Activated CD4-positive, alpha-beta T cell treated with anti-CD3 and anti-CD28 coated beads, Interleukin-2, amount 50 U/mL, for 16 hours (primary cell): ENCODE measurements around the gene KAT2B.
"Not testable (repeated sequence)": the region's sequence is repeated elsewhere in the genome, so short reads cannot be mapped to it uniquely, and the experiment has no call there.

Source experiments
- DNase-seq: peaks from one replicate; pipeline ENCODE4 v3.0.0-alpha.2; 2020

The KAT2B gene

DNA sequence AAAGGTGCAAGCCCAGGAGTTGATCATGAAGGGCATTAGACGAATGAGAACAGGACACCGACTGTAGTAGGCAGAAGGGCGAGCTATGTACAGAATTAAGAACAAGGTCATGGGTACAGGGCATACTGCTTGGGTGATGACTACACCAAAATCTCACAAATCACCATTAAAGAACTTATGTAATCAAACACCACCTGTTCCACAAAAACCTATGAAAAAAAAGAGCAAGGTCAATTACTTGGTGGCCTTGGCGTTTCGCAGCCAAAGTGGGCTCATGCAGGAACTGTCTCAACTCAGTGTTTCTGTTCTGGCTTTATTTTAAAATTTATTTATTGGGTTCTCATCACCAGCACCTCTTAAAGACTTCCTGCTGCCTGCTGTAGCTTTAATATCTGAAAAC, 2.1 kb downstream of the KAT2B start:
- no peak for DNase-seq

DNA sequence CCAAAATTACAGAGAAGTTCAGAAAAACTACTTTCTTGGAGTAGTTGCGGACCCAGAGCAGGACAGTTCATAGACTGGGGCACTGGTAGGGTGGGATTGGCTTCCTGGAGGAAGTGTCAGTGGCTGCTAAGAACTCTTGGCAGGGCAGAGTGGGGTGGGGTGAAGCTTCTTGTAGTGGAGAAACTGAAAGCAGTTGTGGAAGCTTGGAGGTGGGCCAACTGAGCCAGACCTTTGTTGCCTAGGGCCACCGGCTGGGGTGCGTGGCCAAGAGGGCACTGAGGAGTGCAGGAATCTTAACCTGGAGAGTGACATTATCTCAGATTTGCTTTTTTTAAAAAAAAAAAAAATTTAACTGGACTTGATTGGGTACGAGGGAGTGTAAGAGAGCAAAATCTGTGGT, 3.1 kb downstream of the KAT2B start:
- DNase-seq: peak; percentile 58

DNA sequence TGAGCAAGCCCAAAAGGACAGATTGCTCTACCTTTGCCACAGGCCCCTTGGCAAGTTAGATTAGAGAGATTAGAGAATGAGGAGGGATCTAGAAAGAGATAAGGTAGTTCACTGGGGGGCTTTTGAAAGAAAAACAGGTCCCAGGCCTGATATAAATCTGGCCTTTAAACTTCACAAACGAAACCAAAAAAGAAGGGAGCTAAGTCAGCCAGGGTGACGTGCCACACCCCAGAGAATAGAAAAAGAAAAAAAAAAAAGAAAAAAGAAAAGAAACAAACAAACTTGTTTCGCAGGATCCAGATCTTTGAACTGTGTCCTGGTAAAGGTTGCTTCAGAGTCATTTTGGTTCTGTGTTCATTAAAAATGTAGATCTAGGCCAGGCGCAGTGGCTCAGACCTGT, 3.6 kb downstream of the KAT2B start:
- no peak for DNase-seq

DNA sequence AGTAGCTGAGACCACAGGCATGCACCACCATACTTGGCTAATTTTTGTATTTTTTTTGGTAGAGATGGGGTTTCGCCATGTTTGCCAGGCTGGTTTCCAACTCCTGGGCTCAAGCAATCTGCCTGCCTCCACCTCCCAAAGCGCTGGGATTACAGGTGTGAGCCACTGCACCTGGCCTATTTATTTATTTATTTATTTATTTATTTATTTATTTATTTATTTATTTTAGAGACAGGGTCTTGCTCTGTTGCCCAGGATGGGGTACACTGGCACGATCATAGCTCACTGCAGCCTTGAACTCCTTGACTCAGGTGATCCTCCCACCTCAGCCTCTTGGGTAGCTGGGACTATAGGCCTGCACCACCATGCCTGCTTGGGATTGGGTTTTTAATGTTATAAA, 4.9 kb downstream of the KAT2B start:
- DNase-seq: not testable (repeated sequence)

DNA sequence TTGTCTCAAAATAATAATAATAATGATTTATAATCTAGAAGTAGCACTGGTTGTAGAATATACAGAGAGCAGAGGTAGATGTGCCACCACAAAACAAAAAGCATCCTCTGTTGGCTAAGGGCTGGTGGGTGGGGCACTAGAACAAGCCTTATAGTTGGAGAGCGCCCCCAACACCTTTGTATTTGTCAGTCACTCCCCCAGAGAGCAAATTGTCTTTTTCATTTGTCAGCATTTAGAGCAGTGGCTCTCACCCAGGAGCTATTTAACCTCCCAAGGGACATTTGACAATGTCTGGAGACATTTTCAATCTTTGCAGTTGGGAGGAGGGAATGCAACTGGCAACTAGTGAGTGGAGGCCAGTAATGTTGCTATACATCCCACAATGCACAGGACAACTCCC, 6.3 kb downstream of the KAT2B start:
- no peak for DNase-seq

DNA sequence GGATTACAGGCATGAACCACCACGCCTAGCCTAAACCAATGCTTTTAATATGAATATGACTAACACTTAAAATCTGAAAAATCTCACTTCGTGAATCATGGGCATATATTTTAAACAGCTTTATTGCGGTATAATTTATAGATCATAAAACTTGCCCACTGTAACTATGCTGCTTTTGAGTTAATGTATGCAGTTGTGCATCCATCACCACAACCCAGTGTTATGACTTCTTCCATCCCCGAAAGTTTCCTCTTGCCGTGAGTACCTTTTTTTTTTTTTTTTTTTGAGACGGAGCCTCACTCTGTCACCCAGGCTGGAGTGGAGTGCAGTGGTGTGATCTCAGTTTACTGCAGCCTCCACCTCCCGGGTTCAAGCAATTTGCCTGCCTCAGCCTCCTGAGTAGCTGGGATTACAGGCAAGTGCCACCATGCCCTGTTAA, 7.1 kb downstream of the KAT2B start:
- no peak for DNase-seq

DNA sequence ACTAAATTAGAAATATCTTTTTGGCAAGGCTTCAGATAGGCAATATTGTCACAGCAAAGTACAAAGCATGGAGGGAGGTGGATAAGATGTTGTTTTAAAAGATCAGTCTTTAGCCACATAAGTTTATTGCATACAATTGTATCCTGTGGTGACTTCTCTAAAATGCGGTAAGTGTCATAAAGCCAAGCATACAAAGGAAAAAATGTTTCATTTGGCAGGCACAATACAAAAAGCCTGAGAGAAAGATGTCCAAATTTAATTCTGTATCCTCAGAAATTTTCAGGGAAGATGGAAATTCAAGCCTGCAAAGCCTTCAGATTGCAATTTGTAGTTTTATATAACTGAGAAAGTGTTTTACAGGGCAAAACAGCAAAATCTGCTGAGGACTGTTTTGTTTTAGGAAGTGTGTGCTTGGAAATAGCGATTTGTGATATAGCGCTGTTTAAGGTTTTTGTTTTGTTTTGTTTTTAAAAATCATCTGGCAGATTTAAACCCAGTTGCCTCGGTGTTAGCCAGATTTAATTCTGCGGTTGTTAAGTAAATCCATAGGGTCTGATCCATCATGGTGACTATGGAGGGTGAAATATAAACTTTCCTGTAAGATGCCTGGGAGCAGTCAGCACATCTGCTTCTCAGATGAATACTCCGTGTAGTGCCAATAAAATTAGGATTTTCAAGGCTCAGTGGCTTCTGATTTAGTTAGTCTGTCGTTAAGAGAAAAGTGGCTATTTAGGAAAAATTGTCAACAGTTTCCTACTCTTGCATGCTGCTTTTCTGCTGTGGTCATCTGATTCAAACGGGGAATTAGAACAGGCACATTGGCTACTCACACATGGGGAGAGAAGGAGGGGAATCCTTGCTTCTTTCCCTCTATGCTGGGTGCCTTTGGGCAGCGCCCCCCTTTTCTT, 8.0 kb downstream of the KAT2B start:
- no peak for DNase-seq

DNA sequence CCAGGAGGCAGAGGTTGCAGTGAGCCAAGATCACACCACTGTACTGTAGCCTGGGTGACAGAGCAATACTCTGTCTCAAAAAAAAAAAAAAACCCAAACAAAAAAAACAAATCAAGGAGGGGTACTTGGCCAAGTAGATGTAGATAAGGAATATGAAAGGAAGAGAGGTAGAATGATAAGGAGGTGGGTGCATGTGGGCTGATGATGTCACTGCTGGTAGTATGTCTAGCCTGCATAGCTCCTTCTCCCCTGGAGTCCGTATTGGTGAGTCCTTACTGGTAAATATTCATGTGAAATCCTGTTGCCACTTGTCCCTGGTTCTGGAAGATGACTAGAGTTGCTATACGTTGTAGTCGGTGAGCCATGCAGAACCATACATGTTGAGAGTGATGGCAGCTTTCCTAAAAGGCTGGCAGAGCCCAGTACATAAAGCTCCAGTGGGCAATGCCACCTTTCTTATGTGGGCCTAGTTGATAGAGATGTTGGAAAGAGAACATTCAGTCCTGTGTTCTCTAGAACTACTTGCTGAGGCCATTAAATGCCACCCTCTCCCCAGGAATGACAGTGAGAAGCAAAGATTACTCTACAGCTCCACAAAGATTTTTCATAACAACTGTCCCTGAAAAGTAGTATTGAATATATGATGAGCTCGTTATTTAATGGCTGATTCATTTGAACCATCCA, 11.0 kb downstream of the KAT2B start:
- no peak for DNase-seq

DNA sequence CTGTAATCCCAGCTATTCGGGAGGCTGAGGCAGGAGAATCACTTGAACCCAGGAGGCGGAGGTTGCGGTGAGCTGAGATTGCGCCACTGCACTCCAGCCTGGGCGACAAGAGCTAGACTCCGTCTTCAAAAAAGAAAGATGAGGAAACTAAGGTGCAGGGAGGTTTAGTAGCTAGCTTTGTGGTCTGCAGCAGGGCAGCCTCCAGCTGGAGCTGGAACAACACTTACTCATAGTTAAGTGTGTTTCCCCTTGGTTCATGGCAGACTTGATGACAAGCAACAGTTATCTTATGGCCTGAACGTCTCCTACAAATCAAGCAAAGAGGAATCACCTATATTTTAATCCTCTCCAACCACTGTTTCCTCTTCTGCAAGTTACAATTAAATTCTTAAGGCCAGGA, 12.6 kb downstream of the KAT2B start:
- no peak for DNase-seq

DNA sequence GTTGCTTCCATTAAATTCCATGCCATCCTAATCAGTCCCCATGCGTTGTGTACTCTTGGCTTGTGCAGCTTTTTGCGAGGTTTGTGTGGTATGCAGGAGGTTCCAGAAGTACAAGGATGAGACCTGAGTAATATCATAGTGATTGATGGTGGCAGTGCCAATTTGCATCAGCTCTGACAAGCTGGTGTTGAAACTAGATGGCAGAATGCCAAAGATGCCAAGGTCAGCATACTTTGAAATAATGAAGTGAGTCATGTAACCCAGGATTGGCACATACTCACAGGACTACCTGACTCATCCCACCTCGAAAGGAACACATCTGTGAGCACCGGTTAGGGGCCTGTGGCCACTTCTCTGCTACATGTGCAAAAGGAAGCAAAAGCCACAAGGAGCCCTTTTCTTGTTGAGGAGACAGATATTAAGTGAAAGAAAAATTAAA, 14.3 kb downstream of the KAT2B start:
- peak; percentile 98 for DNase-seq

DNA sequence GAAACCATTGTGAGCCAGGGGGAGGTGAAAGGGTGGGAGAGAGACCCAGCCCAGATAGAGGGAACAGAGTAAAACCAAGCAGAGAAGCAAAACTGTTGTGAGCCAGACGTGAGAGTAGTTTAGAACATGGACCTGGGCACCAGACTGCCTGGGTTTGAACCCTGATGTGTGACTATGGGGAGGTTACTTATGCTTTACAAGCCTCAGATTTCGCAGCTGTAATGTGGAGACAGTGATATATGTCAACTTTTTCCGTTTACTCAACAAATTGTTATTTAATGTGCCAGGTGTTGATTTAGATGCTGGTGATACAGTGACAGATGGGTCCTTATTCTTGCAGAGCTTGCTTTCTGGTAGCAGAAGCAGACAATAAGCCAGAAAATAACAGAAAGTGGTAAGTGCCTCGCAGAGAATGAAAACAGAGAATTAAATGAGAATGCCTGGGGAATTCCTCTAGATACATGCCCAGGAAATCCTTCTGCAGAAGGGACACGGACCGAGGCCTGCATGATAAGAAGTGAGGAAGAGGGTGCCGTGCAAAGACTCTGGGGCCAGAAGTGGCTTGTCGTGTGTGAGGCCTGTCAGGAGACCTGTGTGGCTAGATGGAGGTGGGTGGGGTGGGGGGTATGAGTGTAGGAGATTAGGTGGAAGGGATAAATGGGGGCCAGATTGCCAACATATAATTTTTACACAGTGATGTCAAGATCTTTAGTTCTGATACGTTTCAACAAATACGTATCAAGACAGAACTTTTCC, 15.0 kb downstream of the KAT2B start:
- peak; percentile 58 for DNase-seq

DNA sequence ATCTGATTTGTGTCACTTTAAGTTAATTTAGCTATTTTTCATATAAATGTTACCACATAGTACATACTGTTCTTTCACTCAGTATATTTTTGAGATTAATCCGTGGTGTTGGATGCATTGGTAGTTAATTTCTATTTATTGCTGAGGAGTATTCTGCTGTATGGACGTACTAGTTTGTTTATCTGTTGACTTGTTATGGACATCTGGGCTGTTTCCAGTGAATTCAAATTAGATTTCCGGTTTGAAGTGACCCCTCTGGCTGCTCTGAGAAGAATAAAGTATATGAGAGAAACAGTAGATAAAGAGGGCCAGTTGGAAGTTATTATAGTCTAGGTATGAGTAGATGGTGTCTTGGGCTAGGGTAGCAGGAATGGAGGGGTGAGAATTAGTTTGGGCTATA, 15.6 kb downstream of the KAT2B start:
- DNase-seq: no peak

DNA sequence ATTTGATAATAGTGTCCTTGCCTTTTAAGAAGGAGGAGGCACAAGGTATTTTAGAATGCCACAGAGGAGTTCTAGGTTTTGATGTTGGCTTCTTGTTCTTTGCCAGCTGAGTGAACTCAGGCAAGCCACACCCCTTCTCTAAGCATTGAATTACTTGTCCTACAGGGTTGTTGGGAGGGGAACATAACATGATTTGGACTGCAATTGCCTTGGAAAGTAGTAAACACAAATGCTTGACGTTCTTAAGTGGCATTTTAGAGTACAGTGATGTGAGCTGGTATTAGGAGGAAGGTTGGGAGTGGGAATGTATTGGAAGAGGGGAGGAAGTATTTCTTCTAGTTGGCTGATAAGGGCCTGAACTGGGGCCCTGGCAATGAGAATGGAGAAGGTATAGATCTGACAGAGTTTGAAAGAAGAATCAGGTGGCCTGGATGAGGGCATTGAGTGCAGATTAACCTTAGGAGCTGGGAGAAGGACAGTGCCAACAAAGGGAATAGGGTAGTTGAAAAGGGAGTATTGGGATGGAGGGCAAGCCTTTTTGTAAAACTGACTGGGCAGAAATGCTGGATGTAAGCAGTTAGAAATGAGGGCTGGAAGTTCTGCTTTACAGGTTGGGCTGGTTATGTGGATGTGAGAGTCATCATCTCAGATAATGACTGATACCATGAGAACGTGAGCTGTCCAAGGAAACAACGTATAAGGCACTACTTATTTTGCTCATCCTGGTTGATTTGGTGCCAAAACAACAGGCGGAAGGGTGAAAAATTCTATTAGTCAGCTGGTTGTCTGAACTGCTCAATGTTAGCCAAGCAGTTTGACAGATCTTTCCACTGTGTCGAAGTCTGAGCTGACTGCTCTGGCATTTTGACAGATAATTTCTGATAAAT, 16.7 kb downstream of the KAT2B start:
- DNase-seq: peak; percentile 93

DNA sequence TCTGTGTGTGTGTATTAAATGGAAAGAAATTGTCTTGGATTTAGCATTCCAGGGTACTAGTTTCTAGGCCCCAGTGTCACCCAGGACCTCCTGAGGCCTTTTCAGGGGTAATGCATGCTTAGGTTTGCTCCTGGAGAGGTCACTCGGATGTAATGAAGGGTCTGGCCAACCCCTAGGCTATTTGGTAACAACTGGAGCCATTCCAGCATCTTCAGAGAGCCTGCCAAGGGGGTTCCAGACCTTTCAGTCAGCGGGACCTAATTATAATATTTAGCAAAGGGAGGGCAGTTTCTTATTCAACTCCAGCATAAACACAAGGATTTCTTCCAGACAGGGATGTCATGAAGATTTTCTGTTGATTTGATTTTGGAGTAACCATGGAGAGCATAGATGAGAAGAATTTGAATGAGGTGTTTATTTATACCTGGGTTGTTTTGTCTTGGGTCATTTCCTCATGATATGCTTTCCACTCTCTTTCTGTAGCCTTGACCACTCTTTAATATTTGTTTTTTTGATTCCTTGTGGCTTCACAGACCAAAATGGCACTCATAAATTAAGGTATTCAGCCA, 17.4 kb downstream of the KAT2B start:
- DNase-seq: no peak

DNA sequence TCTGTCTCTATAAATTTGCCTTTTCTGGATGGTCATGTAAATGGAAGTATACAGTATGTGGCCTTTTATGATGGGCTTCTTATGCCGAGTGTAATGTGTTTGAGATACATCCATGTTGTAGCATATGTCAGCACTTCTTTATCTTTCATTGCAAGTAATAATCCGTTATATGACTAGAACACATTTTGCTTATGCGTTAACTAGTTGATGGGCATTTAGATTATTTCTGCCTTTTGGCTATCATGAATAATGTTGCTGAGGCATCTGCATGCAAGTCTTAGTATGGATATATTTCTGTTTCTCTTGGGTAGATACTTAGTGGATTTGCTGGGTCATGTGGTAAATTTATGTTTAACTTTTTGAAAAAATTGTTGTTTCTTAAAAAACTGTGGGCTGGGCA, 19.7 kb downstream of the KAT2B start:
- DNase-seq: no peak

DNA sequence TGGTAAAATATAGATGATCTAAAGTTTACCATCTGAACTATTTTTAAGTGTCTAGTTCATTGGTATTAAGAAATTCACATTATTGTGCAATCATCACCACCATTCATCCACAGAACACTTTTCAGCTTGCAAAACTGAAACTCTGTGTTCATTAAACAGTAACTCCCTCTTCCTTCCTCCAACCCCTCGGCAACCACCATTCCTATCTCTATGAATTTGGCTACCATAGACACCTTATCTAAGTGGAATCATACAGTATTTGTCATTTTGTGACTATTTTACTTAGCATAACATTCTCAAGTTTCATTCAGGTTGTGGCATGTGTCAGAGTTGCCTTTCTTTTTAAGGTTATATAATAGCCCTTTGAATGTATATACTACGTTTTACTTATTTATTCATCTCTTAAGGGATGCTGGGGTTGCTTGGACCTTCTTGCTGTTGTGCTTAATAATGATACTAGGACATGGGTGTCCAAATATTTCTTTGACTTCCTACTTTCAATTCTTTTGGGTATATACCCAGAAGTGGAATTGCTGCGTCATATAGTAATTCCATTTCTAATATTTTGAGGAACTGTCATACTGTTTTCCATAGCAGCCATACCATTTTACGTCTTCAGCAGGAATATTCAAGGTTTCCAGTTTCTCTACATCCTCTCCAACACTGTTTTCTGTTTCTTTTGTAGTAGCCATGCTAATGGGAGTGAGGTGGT, 20.9 kb downstream of the KAT2B start:
- DNase-seq: peak; percentile 88

DNA sequence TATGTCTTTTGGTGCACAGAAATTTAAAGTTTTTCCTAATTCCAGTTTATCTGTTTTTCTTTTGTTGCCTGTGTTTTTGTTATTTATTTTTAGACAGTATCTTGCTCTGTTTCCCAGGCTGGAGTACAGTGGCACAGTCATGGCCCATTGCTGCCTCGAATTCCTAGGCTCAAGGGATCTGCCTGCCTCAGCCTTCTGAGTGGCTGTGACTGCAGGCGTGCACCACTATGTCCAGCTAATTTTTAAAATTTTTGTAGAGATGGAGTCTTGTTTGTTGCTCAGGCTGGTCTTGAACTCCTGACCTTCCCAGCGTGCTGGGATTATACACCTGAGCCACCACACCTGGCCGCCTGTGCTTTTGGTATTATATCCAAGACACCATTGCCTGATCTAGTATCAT, 22.8 kb downstream of the KAT2B start:
- DNase-seq: no peak

DNA sequence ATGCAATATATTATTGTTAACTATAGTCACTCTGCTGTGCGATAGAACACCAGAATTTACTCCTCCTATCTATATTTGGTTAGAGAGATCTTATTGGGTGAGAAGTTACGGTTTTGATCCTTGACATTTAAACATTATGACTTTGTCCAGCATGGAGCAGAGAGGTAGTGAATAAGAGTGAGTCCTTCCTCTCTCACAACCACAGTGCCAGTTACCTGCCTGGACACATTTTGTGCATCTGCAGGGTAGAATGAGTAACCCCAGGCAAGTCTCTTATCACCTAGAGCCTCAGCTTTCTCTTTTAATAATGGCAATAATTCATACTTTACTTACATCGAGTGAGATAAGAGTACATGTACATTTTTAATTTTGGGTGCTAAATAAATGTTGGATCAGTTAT, 24.1 kb downstream of the KAT2B start:
- no peak for DNase-seq

DNA sequence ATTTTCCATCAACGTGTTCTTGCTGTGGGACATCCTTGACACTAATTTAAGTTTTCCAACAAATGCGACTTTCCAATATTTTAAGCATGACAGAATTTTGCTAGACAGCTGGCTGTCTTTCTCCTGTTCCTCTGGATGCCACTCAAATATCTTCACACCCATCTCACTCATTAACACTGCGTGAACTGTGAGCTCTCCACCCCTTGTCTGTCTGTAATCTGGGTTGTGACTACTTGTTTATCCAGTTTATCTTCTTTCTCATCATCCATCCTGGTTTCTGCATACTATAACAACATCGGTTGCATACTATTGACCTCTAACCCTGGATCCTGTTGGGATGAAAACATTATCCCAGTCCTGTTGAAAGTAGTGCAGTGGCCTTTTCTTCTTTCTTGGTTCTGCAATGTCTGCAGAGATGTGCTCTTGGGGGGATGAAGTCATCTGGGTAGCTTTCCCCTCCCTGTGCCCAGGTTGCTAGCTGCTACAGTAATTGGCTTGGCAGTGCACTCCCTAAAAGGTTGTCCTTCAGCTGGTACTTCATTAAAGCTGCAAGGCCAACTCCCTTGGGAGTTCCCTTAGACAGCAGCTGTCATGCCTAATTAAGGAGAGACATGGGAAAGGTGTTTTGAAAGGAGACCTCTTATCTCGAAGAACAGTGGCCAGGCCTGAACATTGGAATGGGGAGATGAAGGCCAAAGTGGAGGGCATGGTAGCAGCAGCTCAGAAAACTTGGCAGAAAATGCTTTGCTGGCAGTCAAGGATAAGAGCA, 24.7 kb downstream of the KAT2B start:
- no peak for DNase-seq

DNA sequence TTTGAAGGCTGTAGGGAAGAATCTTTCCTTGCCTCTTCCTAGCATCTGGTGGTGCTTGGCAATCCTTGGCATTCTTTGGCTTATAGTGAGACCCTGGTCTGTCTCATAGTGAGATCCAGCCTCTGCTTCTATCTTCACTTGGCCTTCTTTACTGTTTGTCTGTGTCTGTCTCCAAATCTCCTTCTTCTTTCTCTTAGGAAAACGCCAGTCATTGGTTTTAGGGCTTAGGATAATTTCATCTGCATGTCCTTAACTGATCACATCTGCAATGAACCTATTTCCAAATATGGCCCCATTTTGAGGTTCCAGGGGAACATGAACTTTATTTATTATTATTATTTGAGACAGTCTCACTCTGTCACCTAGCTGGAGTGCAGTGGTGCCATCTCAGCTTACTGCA, 25.8 kb downstream of the KAT2B start:
- no peak for DNase-seq
